Measurements from ENCODE around the gene ORC3.

- TF ChIP-seq POLR2A (IDR thresholded peaks at IDR 0.05; ENCODE audit: low read length) (no peak), GATA1 (IDR thresholded peaks at IDR 0.05; ENCODE audit: low read depth, low read length) (no peak)
Measured at GRCh38 chr6:87555506-87555905, 34.4 kb upstream of the ORC3 start.
